Lower leg skin (tissue), 3 donors: ENCODE results near the gene NABP2.

Experiments
- CTCF ChIP-seq, 3 donors: fragments of 450-650 bp; IDR thresholded peaks; one replicate each; pipeline ENCODE4 v1.5.1; 2016; ENCODE audit warnings: antibody characterized with exemption in 3 of 3, mild to moderate bottlenecking in 3 of 3, moderate library complexity in 2 of 3
- POLR2A ChIP-seq, 2 donors: fragments of 450-650 bp; IDR thresholded peaks; one replicate each; pipeline ENCODE4 v1.6.1; 2016 to 2017; ENCODE audit warnings: antibody characterized with exemption in 2 of 2, mild to moderate bottlenecking in 1 of 2, moderate library complexity in 1 of 2

- TF ChIP-seq CTCF (IDR thresholded peaks at IDR 0.05) (no peak), POLR2A (IDR thresholded peaks at IDR 0.05) (no peak)
Observed at GRCh38 chr12:56253091-56253490, 28.9 kb downstream of the NABP2 start.
